AG09309 (cell line): ENCODE measurements around the gene SORL1-AS1.

Experiments
- DNase-seq: peaks from one replicate; pipeline ENCODE4 v3.0.0-alpha.2; 2010; ENCODE audit warnings: low read depth
- H3K4me3 ChIP-seq: 2 replicates; pipeline ENCODE4 v1.5.1; 2011; ENCODE audit warnings: mild to moderate bottlenecking, low read depth, low read length, moderate library complexity; ENCODE audit not compliant: control insufficient read depth
- TF ChIP-seq, protein P1 (sequence below): IDR thresholded peaks from 2 replicates; pipeline ENCODE4 v1.5.1; 2011; ENCODE audit warnings: mild to moderate bottlenecking, low read depth, low read length, inconsistent platforms; ENCODE audit not compliant: insufficient read depth, control insufficient read depth; ENCODE audit errors: missing control alignments

Gene SORL1-AS1

DNA sequence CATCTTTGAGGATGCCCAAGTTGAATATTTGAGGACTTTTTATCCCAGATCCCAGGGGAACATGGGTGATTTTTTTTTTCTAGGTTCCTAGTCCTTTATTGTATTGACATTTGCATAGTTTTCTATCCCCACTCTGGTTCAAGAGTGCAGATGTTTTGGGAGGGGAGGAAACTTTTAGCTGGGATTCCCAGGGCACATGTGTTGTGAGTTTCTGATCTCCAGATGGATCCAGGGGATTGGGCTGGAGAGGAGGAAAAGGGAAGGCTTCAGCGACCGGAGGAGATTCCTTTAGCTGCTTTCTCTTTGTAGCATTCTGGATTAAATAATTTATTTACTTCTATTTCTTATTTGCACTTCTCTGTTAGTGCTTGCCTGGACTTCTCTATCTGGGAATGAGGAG, 14.7 kb upstream of the SORL1-AS1 start:
- no peak for DNase-seq
- H3K4me3 ChIP-seq: no peak overlapping the region
- TF ChIP-seq, protein P1, sequence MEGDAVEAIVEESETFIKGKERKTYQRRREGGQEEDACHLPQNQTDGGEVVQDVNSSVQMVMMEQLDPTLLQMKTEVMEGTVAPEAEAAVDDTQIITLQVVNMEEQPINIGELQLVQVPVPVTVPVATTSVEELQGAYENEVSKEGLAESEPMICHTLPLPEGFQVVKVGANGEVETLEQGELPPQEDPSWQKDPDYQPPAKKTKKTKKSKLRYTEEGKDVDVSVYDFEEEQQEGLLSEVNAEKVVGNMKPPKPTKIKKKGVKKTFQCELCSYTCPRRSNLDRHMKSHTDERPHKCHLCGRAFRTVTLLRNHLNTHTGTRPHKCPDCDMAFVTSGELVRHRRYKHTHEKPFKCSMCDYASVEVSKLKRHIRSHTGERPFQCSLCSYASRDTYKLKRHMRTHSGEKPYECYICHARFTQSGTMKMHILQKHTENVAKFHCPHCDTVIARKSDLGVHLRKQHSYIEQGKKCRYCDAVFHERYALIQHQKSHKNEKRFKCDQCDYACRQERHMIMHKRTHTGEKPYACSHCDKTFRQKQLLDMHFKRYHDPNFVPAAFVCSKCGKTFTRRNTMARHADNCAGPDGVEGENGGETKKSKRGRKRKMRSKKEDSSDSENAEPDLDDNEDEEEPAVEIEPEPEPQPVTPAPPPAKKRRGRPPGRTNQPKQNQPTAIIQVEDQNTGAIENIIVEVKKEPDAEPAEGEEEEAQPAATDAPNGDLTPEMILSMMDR: no peak

DNA sequence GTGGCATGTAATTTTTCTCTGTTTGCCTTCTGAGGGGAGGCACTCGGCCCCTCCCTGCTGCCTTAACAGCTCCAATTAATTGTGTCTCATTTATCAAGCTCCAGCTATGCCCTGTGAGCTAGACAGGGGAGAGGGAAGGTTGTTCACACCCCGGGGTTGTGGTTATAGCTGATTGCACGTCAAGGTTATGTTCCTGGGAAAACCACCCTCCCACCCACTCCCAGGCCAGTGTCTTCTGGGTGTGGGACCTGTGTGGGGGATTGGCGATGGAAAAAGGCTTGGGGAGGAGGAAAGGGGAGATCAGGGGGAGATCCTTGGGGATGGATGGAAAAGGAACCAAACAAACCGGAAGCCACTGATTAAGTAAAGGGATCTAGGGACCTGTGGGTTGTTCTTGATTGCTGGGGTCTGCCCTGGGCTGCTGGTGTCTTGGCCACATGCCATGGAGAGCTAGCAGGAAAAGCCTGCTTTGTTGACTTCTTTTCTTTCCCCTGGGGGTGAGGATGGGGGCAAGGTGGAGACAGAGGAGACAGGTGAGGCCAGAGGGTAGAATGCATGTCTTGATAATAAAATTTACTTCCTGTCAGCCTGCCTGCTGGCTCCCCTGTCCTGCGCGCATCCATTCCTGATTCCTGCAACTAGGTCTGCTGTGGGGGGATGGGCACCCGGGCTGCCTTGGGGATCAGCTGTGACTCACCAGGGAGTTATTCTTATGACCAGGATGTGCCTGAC, 13.5 kb upstream of the SORL1-AS1 start:
- H3K4me3 ChIP-seq: no peak overlapping the region
- peak; percentile 64 for DNase-seq

GRCh38 chr11:121465709-121466062, 12.9 kb upstream of the SORL1-AS1 start:
- TF ChIP-seq, protein P1: no peak
- no peak overlapping the region for H3K4me3 ChIP-seq
- DNase-seq: no peak

More for the DNA sequence above, 13.5 kb upstream of the SORL1-AS1 start:
- TF ChIP-seq, protein P1: no peak

- H3K4me3 ChIP-seq: no peak overlapping the region
- DNase-seq: peak; percentile 61
- TF ChIP-seq, protein P1: no peak
Observed at GRCh38 chr11:121464352-121464946, 11.7 kb upstream of the SORL1-AS1 start.

DNA sequence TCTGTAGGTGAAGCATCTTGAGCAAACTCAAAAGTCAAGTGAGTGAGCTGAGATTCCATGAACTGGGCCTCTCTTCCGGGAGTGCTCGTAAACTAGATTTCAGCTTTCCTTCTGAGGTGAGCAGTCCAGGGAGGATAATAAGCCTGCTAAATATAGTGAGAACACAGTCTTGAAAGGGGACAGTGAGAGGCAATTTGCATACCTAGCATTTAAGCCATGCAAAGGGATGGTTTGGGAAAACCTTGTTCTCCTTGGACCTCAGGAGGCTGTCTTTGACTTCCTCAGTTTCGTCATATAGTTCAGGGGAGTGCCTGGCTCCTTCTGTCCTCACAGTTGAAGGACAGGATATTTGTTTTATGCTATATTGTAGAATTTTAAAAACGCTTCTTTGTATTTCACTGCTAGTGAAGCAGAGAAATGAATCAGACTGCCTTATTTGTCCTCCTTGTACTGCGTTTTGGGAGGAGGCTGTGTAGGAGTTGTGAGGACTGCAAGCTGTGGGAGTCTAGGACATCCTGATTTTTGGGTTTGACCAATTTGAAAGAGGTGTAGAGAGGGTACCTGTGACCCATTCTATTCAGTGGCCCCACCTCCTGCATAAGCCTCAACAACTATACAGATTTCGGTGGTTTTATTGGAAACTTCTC, 11.0 kb upstream of the SORL1-AS1 start:
- H3K4me3 ChIP-seq: no peak overlapping the region
- TF ChIP-seq, protein P1: no peak
- DNase-seq: no peak

- H3K4me3 ChIP-seq: no peak overlapping the region
- TF ChIP-seq, protein P1: no peak
- no peak for DNase-seq
Observed at GRCh38 chr11:121461843-121462242, 9.1 kb upstream of the SORL1-AS1 start.
